SK-N-SH (cell line): ENCODE results near the gene SLIT1. TPM values are rescaled to one million over a fixed set of nuclear protein-coding genes. Genes with fewer than 3 reads are reported as not detected.

ENCODE experiments used
- CTCF ChIA-PET: fragments of 300-600, 350-600 bp; formaldehyde crosslinking; extraction: SDS; loops from one replicate; lab custom pipeline; 2021; lab: Yijun Ruan, JAX
- POLR2A ChIA-PET: fragments of 350-600 bp; sonication (Branson Sonifier 250); formaldehyde crosslinking; extraction: SDS; loops from one replicate; lab custom pipeline; 2020; ENCODE audit warnings: antibody characterized with exemption, inconsistent platforms; lab: Yijun Ruan, JAX
- DNase-seq: peaks from one replicate; pipeline ENCODE4 v3.0.0; 2012
- H2AFZ ChIP-seq: fragments of 200-600 bp; sonication (generic); 2 replicates; pipeline ENCODE4 v1.8.1; 2016; ENCODE audit warnings: antibody characterized with exemption, mild to moderate bottlenecking, low read depth
- H3F3A ChIP-seq: fragments of 200-600 bp; sonication (generic); replicated peaks from 2 replicates; pipeline ENCODE3; 2016; ENCODE audit warnings: antibody characterized with exemption, mild to moderate bottlenecking; ENCODE audit not compliant: insufficient read depth
- H3K27ac ChIP-seq, 2 experiments: fragments of 200-500 bp in 1 of 2; fragments of 200-600 bp in 1 of 2; sonication (Bioruptor generic) in 1 of 2; sonication (generic), shearing (Covaris generic) in 1 of 2; 2 replicates each; pipeline versions ENCODE4 v1.5.1 to v1.6.1; 2014 to 2016; ENCODE audit warnings: low read depth in 2 of 2, inconsistent platforms in 1 of 2, low read length in 1 of 2, mild to moderate bottlenecking in 1 of 2, mixed read lengths in 1 of 2
- H3K27me3 ChIP-seq: fragments of 200-600 bp; sonication (generic), shearing (Covaris generic); 2 replicates; pipeline ENCODE4 v1.6.1; 2016; ENCODE audit warnings: mixed run types; ENCODE audit not compliant: insufficient read depth
- H3K36me3 ChIP-seq, 2 experiments: fragments of 200-500 bp in 1 of 2; fragments of 200-600 bp in 1 of 2; sonication (Bioruptor generic) in 1 of 2; sonication (generic) in 1 of 2; replicated peaks in 1 of 2; 2 replicates each; pipeline versions ENCODE3 to v1.5.1; 2014 to 2016; ENCODE audit warnings: low read length in 1 of 2, mild to moderate bottlenecking in 1 of 2; ENCODE audit not compliant: insufficient read depth in 2 of 2, control insufficient read depth in 1 of 2
- H3K4me1 ChIP-seq, 2 experiments: fragments of 200-500 bp in 1 of 2; fragments of 200-600 bp in 1 of 2; sonication (Bioruptor generic) in 1 of 2; sonication (generic), shearing (Covaris generic) in 1 of 2; 2 replicates each; pipeline versions ENCODE4 v1.5.1 to v1.6.1; 2014 to 2016; ENCODE audit warnings: low read depth in 1 of 2, low read length in 1 of 2, mixed run types in 1 of 2; ENCODE audit not compliant: insufficient read depth in 2 of 2, control insufficient read depth in 1 of 2
- H3K4me2 ChIP-seq: fragments of 200-600 bp; sonication (generic), shearing (Covaris generic); 2 replicates; pipeline ENCODE4 v1.6.1; 2017; ENCODE audit warnings: mixed run types
- H3K4me3 ChIP-seq, 2 experiments: fragments of 200-500 bp in 1 of 2; fragments of 200-600 bp in 1 of 2; sonication (Bioruptor generic) in 1 of 2; sonication (generic), shearing (Covaris generic) in 1 of 2; 2 replicates each; pipeline versions ENCODE4 v1.5.1 to v1.8.1; 2014 to 2016; ENCODE audit warnings: low read depth in 2 of 2, inconsistent platforms in 1 of 2, low read length in 1 of 2, mild to moderate bottlenecking in 1 of 2, mixed read lengths in 1 of 2, moderate library complexity in 1 of 2
- H3K79me2 ChIP-seq: fragments of 200-600 bp; sonication (generic); 2 replicates; pipeline ENCODE4 v1.8.1; 2017; ENCODE audit warnings: mild to moderate bottlenecking; ENCODE audit not compliant: insufficient read depth
- H3K9ac ChIP-seq: fragments of 200-600 bp; sonication (generic); 2 replicates; pipeline ENCODE4 v1.6.1; 2017; ENCODE audit warnings: mixed run types
- H3K9me2 ChIP-seq: fragments of 200-600 bp; sonication (generic); 2 replicates; pipeline ENCODE4 v1.6.1; 2017; ENCODE audit warnings: mixed run types
- H3K9me3 ChIP-seq: fragments of 200-600 bp; sonication (generic); 2 replicates; pipeline ENCODE4 v1.6.1; 2017; ENCODE audit warnings: mixed run types, mild to moderate bottlenecking, moderate library complexity
- H4K20me1 ChIP-seq: fragments of 200-600 bp; sonication (generic); 2 replicates; pipeline ENCODE4 v1.6.1; 2017; ENCODE audit warnings: mild to moderate bottlenecking, mixed run types; ENCODE audit not compliant: insufficient read depth
- ELF1 ChIP-seq: IDR thresholded peaks from 2 replicates; pipeline ENCODE4 v1.4.0; 2012
- FOSL2 ChIP-seq: IDR thresholded peaks from 2 replicates; pipeline ENCODE4 v1.4.0; 2012; ENCODE audit warnings: low read depth, mild to moderate bottlenecking, moderate library complexity, borderline replicate concordance
- FOXJ3 ChIP-seq: sonication (generic); formaldehyde crosslinking; IDR thresholded peaks from 2 replicates; pipeline ENCODE4 v1.5.1; 2020; ENCODE audit warnings: mild to moderate bottlenecking, missing genetic modification reagents
- FOXM1 ChIP-seq: IDR thresholded peaks from 2 replicates; pipeline ENCODE4 v1.4.0; 2012; ENCODE audit warnings: low read depth, mild to moderate bottlenecking
- JUND ChIP-seq: IDR thresholded peaks from 2 replicates; pipeline ENCODE4 v1.4.0; 2012
- MXI1 ChIP-seq: IDR thresholded peaks from 2 replicates; pipeline ENCODE4 v1.6.1; 2012; ENCODE audit warnings: mild to moderate bottlenecking, low read depth, low read length, improper control_type of control experiment
- NFIC ChIP-seq: IDR thresholded peaks from 2 replicates; pipeline ENCODE4 v1.4.0; 2012; ENCODE audit warnings: borderline replicate concordance
- NRF1 ChIP-seq: IDR thresholded peaks from 2 replicates; pipeline ENCODE4 v1.6.1; 2012; ENCODE audit warnings: low read depth, mild to moderate bottlenecking, low read length
- POLR2AphosphoS5 ChIP-seq: IDR thresholded peaks from 2 replicates; pipeline ENCODE4 v1.6.1; 2012; ENCODE audit warnings: low read depth, low read length
- RFX5 ChIP-seq: IDR thresholded peaks from 2 replicates; pipeline ENCODE4 v1.6.1; 2012; ENCODE audit warnings: mild to moderate bottlenecking, improper control_type of control experiment, low read length
- RXRA ChIP-seq: IDR thresholded peaks from 2 replicates; pipeline ENCODE4 v1.4.0; 2012; ENCODE audit warnings: low read depth, mild to moderate bottlenecking, borderline replicate concordance
- SMC3 ChIP-seq: IDR thresholded peaks from 2 replicates; pipeline ENCODE4 v1.6.1; 2012; ENCODE audit warnings: low read depth, low read length, improper control_type of control experiment
- TEAD4 ChIP-seq: IDR thresholded peaks from 2 replicates; pipeline ENCODE4 v1.4.0; 2012; ENCODE audit warnings: mild to moderate bottlenecking, borderline replicate concordance; ENCODE audit not compliant: insufficient read depth
- YY1 ChIP-seq: IDR thresholded peaks from 2 replicates; pipeline ENCODE4 v1.4.0; 2012; ENCODE audit warnings: low read depth, mild to moderate bottlenecking
- ZBTB33 ChIP-seq: IDR thresholded peaks from 2 replicates; pipeline ENCODE4 v1.4.0; 2012; ENCODE audit warnings: low read depth, borderline replicate concordance
- WGBS: methylation state at CpG from one replicate; pipeline ENCODE4 v1.1.6; 2017; ENCODE audit warnings: low lambda C conversion rate; 5-methylcytosine and 5-hydroxymethylcytosine counted together
- polyA plus RNA-seq, 3 experiments: library from polyadenylated mRNA; depleted of rRNA; stranded (reverse); fragments of >200 nt; gene quantifications; 2 replicates each; pipeline ENCODE4 v1.2.3, GENCODE V29; 2012
- TF ChIP-seq, protein P1 (sequence below): fragments of 200-600 bp; sonication (generic); IDR thresholded peaks from 2 replicates; pipeline ENCODE4 v1.6.1; 2017; ENCODE audit warnings: antibody characterized with exemption, mild to moderate bottlenecking, moderate library complexity

The SLIT1 gene
- polyA plus RNA-seq, 1 of the 3 experiments (the other 2 are of a cell fraction): 0.05 TPM

DNA sequence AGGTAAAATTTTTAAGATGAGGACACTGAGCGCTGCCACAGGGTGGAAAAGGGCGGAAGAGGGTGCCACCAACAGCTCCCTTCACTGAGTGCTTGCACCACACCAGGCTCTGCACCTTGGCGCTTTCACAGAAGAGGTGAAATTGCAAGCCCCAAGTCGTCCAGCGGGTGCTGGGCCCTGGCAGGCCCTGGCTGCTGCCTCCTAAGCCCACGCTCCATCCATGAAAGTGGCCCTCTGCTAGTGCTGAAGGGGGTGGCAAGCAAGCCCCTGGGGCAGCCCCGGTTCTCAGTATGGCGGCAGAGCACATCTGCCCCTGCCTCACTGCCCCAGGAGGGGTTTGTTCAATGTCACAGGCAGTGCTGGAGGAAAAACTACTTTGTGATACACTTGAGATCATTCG, 95.1 kb downstream of the SLIT1 start (continued):
- TF ChIP-seq MXI1 (no peak), ZBTB33 (no peak), JUND (no peak), FOXJ3 (CRISPR knock-in tag) (no peak), RXRA (no peak), POLR2AphosphoS5 (no peak), TEAD4 (no peak), NRF1 (no peak)

DNA sequence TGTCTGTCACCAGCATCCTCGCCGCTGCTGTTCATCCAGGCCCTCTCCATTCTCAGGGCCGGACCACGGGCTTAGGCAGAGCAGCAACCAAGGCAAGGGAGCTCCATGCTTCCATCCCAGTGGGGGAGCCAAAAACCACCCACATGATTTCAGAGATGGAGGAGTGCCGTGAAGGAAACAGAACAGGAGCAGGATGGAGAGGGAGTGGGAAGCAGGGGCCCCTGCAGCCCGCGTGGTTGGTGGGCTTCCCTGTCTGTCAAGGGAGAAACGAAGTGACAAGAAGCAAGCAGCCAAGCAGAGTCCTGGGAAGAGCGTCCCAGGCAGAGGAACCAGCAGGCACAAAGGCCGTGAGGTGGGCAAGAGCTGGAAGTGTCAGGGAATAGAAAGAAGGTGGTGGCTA, 95.7 kb downstream of the SLIT1 start:
- DNase-seq: no peak
- H3F3A ChIP-seq: no peaks in the 10 kb centered on the region
- H3K9ac ChIP-seq: no peak overlapping the region
- H3K27ac ChIP-seq: no peak overlapping the region
- POLR2A ChIA-PET: no interaction called here
- CTCF ChIA-PET: interaction anchor here (1.2 to 2.7 kb wide), 5 partner anchors 12 to 120 kb away, joined by 4 to 12 read pairs (median 7); no protein-coding TSS in a partner anchor
- no peaks in the 10 kb centered on the region for H3K9me3 ChIP-seq
- WGBS: 48% methylated on average over 10 of the region's 10 CpGs
- no peaks in the 10 kb centered on the region for H4K20me1 ChIP-seq
- no peak overlapping the region for H3K4me3 ChIP-seq
- H3K27me3 ChIP-seq: peaks cover 51% of the 10 kb centered on the region
- no peak overlapping the region for H3K4me2 ChIP-seq
- no peaks in the 10 kb centered on the region; a peak in 1 of 4 replicates for H3K4me1 ChIP-seq
- no peak overlapping the region for H2AFZ ChIP-seq
- H3K9me2 ChIP-seq: no peaks in the 10 kb centered on the region
- no peaks in the 10 kb centered on the region for H3K36me3 ChIP-seq
- no peaks in the 10 kb centered on the region for H3K79me2 ChIP-seq
- TF ChIP-seq, protein P1, sequence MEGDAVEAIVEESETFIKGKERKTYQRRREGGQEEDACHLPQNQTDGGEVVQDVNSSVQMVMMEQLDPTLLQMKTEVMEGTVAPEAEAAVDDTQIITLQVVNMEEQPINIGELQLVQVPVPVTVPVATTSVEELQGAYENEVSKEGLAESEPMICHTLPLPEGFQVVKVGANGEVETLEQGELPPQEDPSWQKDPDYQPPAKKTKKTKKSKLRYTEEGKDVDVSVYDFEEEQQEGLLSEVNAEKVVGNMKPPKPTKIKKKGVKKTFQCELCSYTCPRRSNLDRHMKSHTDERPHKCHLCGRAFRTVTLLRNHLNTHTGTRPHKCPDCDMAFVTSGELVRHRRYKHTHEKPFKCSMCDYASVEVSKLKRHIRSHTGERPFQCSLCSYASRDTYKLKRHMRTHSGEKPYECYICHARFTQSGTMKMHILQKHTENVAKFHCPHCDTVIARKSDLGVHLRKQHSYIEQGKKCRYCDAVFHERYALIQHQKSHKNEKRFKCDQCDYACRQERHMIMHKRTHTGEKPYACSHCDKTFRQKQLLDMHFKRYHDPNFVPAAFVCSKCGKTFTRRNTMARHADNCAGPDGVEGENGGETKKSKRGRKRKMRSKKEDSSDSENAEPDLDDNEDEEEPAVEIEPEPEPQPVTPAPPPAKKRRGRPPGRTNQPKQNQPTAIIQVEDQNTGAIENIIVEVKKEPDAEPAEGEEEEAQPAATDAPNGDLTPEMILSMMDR: no peak
- TF ChIP-seq FOSL2: no peak
- TF ChIP-seq SMC3: no peak
- TF ChIP-seq NRF1: no peak
- no peak for TF ChIP-seq JUND
- TF ChIP-seq RFX5: no peak
- no peak for TF ChIP-seq ZBTB33
- TF ChIP-seq POLR2AphosphoS5: no peak
- TF ChIP-seq FOXM1: no peak
- no peak for TF ChIP-seq TEAD4
- no peak for TF ChIP-seq RXRA
- no peak for TF ChIP-seq FOXJ3 (CRISPR knock-in tag)
- no peak for TF ChIP-seq YY1
- no peak for TF ChIP-seq ELF1
- TF ChIP-seq NFIC: no peak
